Suprapubic skin (tissue), 4 donors: ENCODE results near the gene OSM.

Experiments used
- POLR2A ChIP-seq, 2 donors: fragments of 450-650 bp; IDR thresholded peaks; one replicate each; pipeline ENCODE4 v1.6.1; 2017; ENCODE audit warnings: antibody characterized with exemption in 2 of 2, mild to moderate bottlenecking in 2 of 2, moderate library complexity in 2 of 2
- POLR2AphosphoS5 ChIP-seq, 3 donors: sonication (generic); formaldehyde crosslinking; IDR thresholded peaks; one replicate each; pipeline ENCODE4 v1.6.1; 2017; ENCODE audit warnings: antibody characterized with exemption in 3 of 3

GRCh38 chr22:30262917-30263741 lies 3.5 kb downstream of the OSM start:
- TF ChIP-seq POLR2A (IDR thresholded peaks at IDR 0.05) (no peak), POLR2AphosphoS5 (IDR thresholded peaks at IDR 0.05) (no peak)
